Hepatocyte (in vitro differentiated cells): ENCODE data around the gene CCDC12. TPM values are rescaled to one million over a fixed set of nuclear protein-coding genes. Genes with fewer than 3 reads are reported as not detected.
A peak's percentile ranks its signal among the peaks of the same experiment; 100 is the strongest.

Experiments
- DNase-seq: peaks from one replicate; pipeline ENCODE4 v3.0.0-alpha.2; 2016; ENCODE audit warnings: low spot score
- H2AFZ ChIP-seq: fragments of 200-600 bp; sonication (generic); 2 replicates; pipeline ENCODE4 v1.6.0; 2016; ENCODE audit warnings: antibody characterized with exemption, mild to moderate bottlenecking
- H3K27ac ChIP-seq: fragments of 200-600 bp; sonication (generic); 2 replicates; pipeline ENCODE4 v1.5.1; 2016; ENCODE audit warnings: mild to moderate bottlenecking
- H3K27me3 ChIP-seq: fragments of 200-600 bp; sonication (generic); 2 replicates; pipeline ENCODE4 v1.6.1; 2016
- H3K36me3 ChIP-seq: fragments of 200-600 bp; sonication (generic); replicated peaks from 2 replicates; pipeline ENCODE4 v1.5.1; 2016; ENCODE audit warnings: low read depth; ENCODE audit not compliant: insufficient read depth
- H3K4me1 ChIP-seq: fragments of 200-600 bp; sonication (generic); 2 replicates; pipeline ENCODE4 v1.5.1; 2016; ENCODE audit warnings: mild to moderate bottlenecking, moderate library complexity; ENCODE audit not compliant: insufficient read depth
- H3K4me2 ChIP-seq: fragments of 200-600 bp; sonication (generic); 2 replicates; pipeline ENCODE4 v1.6.0; 2016
- H3K4me3 ChIP-seq: fragments of 200-600 bp; sonication (generic); 2 replicates; pipeline ENCODE4 v1.5.1; 2016; ENCODE audit warnings: mild to moderate bottlenecking
- H3K79me2 ChIP-seq: fragments of 200-600 bp; sonication (generic); 2 replicates; pipeline ENCODE4 v1.6.0; 2017; ENCODE audit warnings: mild to moderate bottlenecking
- H3K9me2 ChIP-seq: fragments of 200-600 bp; sonication (generic); replicated peaks from 2 replicates; pipeline ENCODE4 v1.6.0; 2017; ENCODE audit warnings: mild to moderate bottlenecking; ENCODE audit not compliant: insufficient read depth
- H3K9me3 ChIP-seq: fragments of 200-600 bp; sonication (generic); 2 replicates; pipeline ENCODE4 v1.5.1; 2016; ENCODE audit warnings: low read depth, mild to moderate bottlenecking
- H4K20me1 ChIP-seq: fragments of 200-600 bp; sonication (generic); 2 replicates; pipeline ENCODE4 v1.6.0; 2016; ENCODE audit warnings: mild to moderate bottlenecking; ENCODE audit not compliant: insufficient read depth, poor library complexity, severe bottlenecking
- CTCF ChIP-seq: fragments of 200-600 bp; sonication (generic); IDR thresholded peaks from 2 replicates; pipeline ENCODE4 v1.5.1; 2016; ENCODE audit warnings: antibody characterized with exemption, mild to moderate bottlenecking; ENCODE audit not compliant: poor library complexity
- EZH2 ChIP-seq: fragments of 200-600 bp; sonication (generic); IDR thresholded peaks from 2 replicates; pipeline ENCODE4 v1.6.1; 2016; ENCODE audit warnings: antibody characterized with exemption, mild to moderate bottlenecking, borderline replicate concordance
- EZH2phosphoT487 ChIP-seq: fragments of 200-600 bp; sonication (generic); IDR thresholded peaks from one replicate; pipeline ENCODE4 v1.6.1; 2018; ENCODE audit warnings: antibody characterized with exemption, mild to moderate bottlenecking, low read depth, moderate library complexity; ENCODE audit not compliant: unreplicated experiment, severe bottlenecking
- WGBS: methylation state at CpG from one replicate; pipeline ENCODE4 v1.1.6; 2016; ENCODE audit warnings: low lambda C conversion rate; ENCODE audit errors: missing lambda C conversion rate; 5-methylcytosine and 5-hydroxymethylcytosine counted together
- polyA plus RNA-seq: library from polyadenylated mRNA; unstranded; fragments of >200 nt; fragmentation: Nextera tagmentation; extraction: Ambion mirVana; gene quantifications from 2 replicates; pipeline ENCODE4 v1.2.1, GENCODE V29; 2016
- total RNA-seq: library from RNA; depleted of rRNA; stranded (reverse); fragments of >200 nt; gene quantifications from 2 replicates; pipeline ENCODE4 v1.2.3, GENCODE V29; 2014

The CCDC12 gene
- total and polyA plus RNA-seq, 2 experiments from 2014 or later = 41.1 to 78.4 TPM

- Histone ChIP-seq H3K36me3 (no peaks in the 10 kb centered on the region), H3K79me2 (peaks cover 39% of the 10 kb centered on the region), H3K9me3 (no peaks in the 10 kb centered on the region), H3K9me2 (no peaks in the 10 kb centered on the region), H3K4me3 (no peak overlapping the region), H4K20me1 (peaks cover 13% of the 10 kb centered on the region), H3K4me1 (peaks cover 9% of the 10 kb centered on the region), H2AFZ (no peak overlapping the region), H3K27me3 (no peaks in the 10 kb centered on the region), H3K4me2 (no peak overlapping the region), H3K27ac (no peak overlapping the region)
- TF ChIP-seq CTCF (no peak), EZH2 (no peak), EZH2phosphoT487 (no peak)
- 96% methylated on average over 4 of the region's 4 CpGs for WGBS
- no peak for DNase-seq
These were observed 43.8 kb upstream of the CCDC12 start for GRCh38 chr3:47020311-47020710.

GRCh38 chr3:47019201-47019600, 42.7 kb upstream of the CCDC12 start:
- H3K27me3 ChIP-seq = no peaks in the 10 kb centered on the region
- no peak for DNase-seq
- no peaks in the 10 kb centered on the region for H3K36me3 ChIP-seq
- H3K9me2 ChIP-seq = no peaks in the 10 kb centered on the region
- WGBS = 95% methylated on average over 1 of the region's 1 CpG
- H3K79me2 ChIP-seq = peaks cover 34% of the 10 kb centered on the region
- H3K27ac ChIP-seq = peak overlapping the region; percentile 23
- H3K9me3 ChIP-seq = no peaks in the 10 kb centered on the region
- no peak overlapping the region for H3K4me2 ChIP-seq
- peaks cover 9% of the 10 kb centered on the region for H4K20me1 ChIP-seq
- no peak for TF ChIP-seq EZH2phosphoT487
- TF ChIP-seq CTCF = no peak
- no peak for TF ChIP-seq EZH2
- H3K4me3 ChIP-seq = no peak overlapping the region
- H3K4me1 ChIP-seq = peaks cover 11% of the 10 kb centered on the region
- no peak overlapping the region for H2AFZ ChIP-seq

GRCh38 chr3:47018269-47018611, 41.7 kb upstream of the CCDC12 start:
- H3K4me1 ChIP-seq = peaks cover 11% of the 10 kb centered on the region
- no peak for DNase-seq
- peaks cover 27% of the 10 kb centered on the region for H3K79me2 ChIP-seq
- no peaks in the 10 kb centered on the region for H3K27me3 ChIP-seq
- no peak overlapping the region for H2AFZ ChIP-seq
- H3K9me3 ChIP-seq = no peaks in the 10 kb centered on the region
- H4K20me1 ChIP-seq = peaks cover 9% of the 10 kb centered on the region
- no peaks in the 10 kb centered on the region for H3K9me2 ChIP-seq
- TF ChIP-seq EZH2phosphoT487 (no peak), EZH2 (no peak), CTCF (no peak)
- no peak overlapping the region for H3K4me2 ChIP-seq
- H3K36me3 ChIP-seq = no peaks in the 10 kb centered on the region
- H3K4me3 ChIP-seq = no peak overlapping the region
- H3K27ac ChIP-seq = peak overlapping the region; percentile 40
